GM23338 (cell line): Measurements from ENCODE around the gene OLAH. TPM values are rescaled to one million over a fixed set of nuclear protein-coding genes. Genes with fewer than 3 reads are reported as not detected.

Experiments
- ATAC-seq: fragments of 200-7000 bp; cut with Tn5 transposase; 3 replicates; pipeline ENCODE4 v1.9.1; 2020
- DNase-seq: peaks from one replicate; pipeline ENCODE4 v3.0.0-alpha.2; 2015; ENCODE audit warnings: low spot score
- H2AFZ ChIP-seq: fragments of 200-600 bp; sonication (generic); 2 replicates; pipeline ENCODE4 v1.8.0; 2016; ENCODE audit warnings: antibody characterized with exemption, mild to moderate bottlenecking, moderate library complexity
- H3F3A ChIP-seq: fragments of 200-600 bp; sonication (generic); replicated peaks from 2 replicates; pipeline ENCODE4 v1.8.0; 2017; ENCODE audit warnings: antibody characterized with exemption, mixed run types, low read depth
- H3K27ac ChIP-seq: fragments of 200-600 bp; sonication (generic); 2 replicates; pipeline ENCODE4 v1.6.1; 2016; ENCODE audit warnings: low read depth
- H3K27me3 ChIP-seq: fragments of 200-600 bp; sonication (generic); 2 replicates; pipeline ENCODE4 v1.8.0; 2016; ENCODE audit warnings: mild to moderate bottlenecking, mixed run types, moderate library complexity; ENCODE audit not compliant: insufficient read depth
- H3K36me3 ChIP-seq: fragments of 200-600 bp; sonication (generic); 2 replicates; pipeline ENCODE4 v1.8.0; 2016; ENCODE audit warnings: mild to moderate bottlenecking; ENCODE audit not compliant: insufficient read depth
- H3K4me1 ChIP-seq: fragments of 200-600 bp; sonication (generic); 2 replicates; pipeline ENCODE4 v1.8.0; 2016; ENCODE audit warnings: mild to moderate bottlenecking, moderate library complexity; ENCODE audit not compliant: insufficient read depth
- H3K4me2 ChIP-seq: fragments of 200-600 bp; sonication (generic); 2 replicates; pipeline ENCODE4 v1.7.1; 2017; ENCODE audit warnings: mixed run types
- H3K4me3 ChIP-seq: fragments of 200-600 bp; sonication (generic); 2 replicates; pipeline ENCODE4 v1.6.1; 2016; ENCODE audit warnings: mixed run types
- H3K79me2 ChIP-seq: fragments of 200-600 bp; sonication (generic); replicated peaks from 2 replicates; pipeline ENCODE4 v1.8.0; 2017; ENCODE audit warnings: mild to moderate bottlenecking; ENCODE audit not compliant: insufficient read depth
- H3K9me2 ChIP-seq: fragments of 200-600 bp; sonication (generic); 2 replicates; pipeline ENCODE4 v1.8.0; 2017; ENCODE audit not compliant: insufficient read depth
- H4K20me1 ChIP-seq: fragments of 200-600 bp; sonication (generic); replicated peaks from 2 replicates; pipeline ENCODE4 v1.8.0; 2017; ENCODE audit warnings: mild to moderate bottlenecking; ENCODE audit not compliant: insufficient read depth
- H3K27ac Mint-ChIP-seq: 2 replicates; pipeline ENCODE4 v1.8.0; 2020; ENCODE audit warnings: inconsistent platforms, mild to moderate bottlenecking, moderate library complexity, mixed read lengths
- H3K27me3 Mint-ChIP-seq: 3 replicates; pipeline ENCODE4 v1.8.0; 2022; ENCODE audit warnings: low read depth, mild to moderate bottlenecking, moderate library complexity, mixed read lengths, inconsistent platforms; ENCODE audit not compliant: insufficient read depth, poor library complexity
- H3K36me3 Mint-ChIP-seq: 3 replicates; pipeline ENCODE4 v1.8.0; 2021; ENCODE audit warnings: low read depth, mild to moderate bottlenecking, inconsistent platforms, moderate library complexity, mixed read lengths
- H3K4me1 Mint-ChIP-seq: 3 replicates; pipeline ENCODE4 v1.8.0; 2020; ENCODE audit warnings: mild to moderate bottlenecking, inconsistent platforms, mixed read lengths
- H3K4me3 Mint-ChIP-seq: 3 replicates; pipeline ENCODE4 v1.8.0; 2021; ENCODE audit warnings: moderate library complexity, mild to moderate bottlenecking, inconsistent platforms, mixed read lengths
- H3K9me3 Mint-ChIP-seq: 3 replicates; pipeline ENCODE4 v1.8.0; 2020; ENCODE audit warnings: moderate library complexity, mild to moderate bottlenecking, inconsistent platforms, mixed read lengths
- CREB1 ChIP-seq: fragments of 250-450 bp; sonication (Bioruptor Pico); IDR thresholded peaks from 2 replicates; pipeline ENCODE4 v1.5.0; 2020; ENCODE audit warnings: low read depth, mild to moderate bottlenecking, moderate library complexity
- EZH2 ChIP-seq: fragments of 200-600 bp; sonication (generic); IDR thresholded peaks from one replicate; pipeline ENCODE4 v1.8.0; 2017; ENCODE audit warnings: antibody characterized with exemption, mild to moderate bottlenecking, low read depth; ENCODE audit not compliant: unreplicated experiment
- EZH2phosphoT487 ChIP-seq: fragments of 200-600 bp; sonication (generic); IDR thresholded peaks from one replicate; pipeline ENCODE4 v1.8.1; 2018; ENCODE audit warnings: antibody characterized with exemption; ENCODE audit not compliant: unreplicated experiment
- JUNB ChIP-seq: IDR thresholded peaks from one replicate; pipeline ENCODE4 v1.6.1; 2016; ENCODE audit warnings: antibody characterized with exemption; ENCODE audit not compliant: unreplicated experiment
- NANOG ChIP-seq: IDR thresholded peaks from 2 replicates; pipeline ENCODE4 v1.6.1; 2016; ENCODE audit warnings: antibody characterized with exemption, borderline replicate concordance
- POLR2AphosphoS5 ChIP-seq: IDR thresholded peaks from 2 replicates; pipeline ENCODE4 v1.6.1; 2016; ENCODE audit warnings: antibody characterized with exemption, low read depth
- STAT1 ChIP-seq: IDR thresholded peaks from one replicate; pipeline ENCODE4 v1.6.1; 2016; ENCODE audit warnings: antibody characterized with exemption; ENCODE audit not compliant: unreplicated experiment
- ZNF114 ChIP-seq: fragments of 250-450 bp; sonication (Bioruptor Pico); IDR thresholded peaks from 2 replicates; pipeline ENCODE4 v1.5.0; 2020; ENCODE audit warnings: mild to moderate bottlenecking, moderate library complexity
- ZNF331 ChIP-seq: fragments of 250-450 bp; sonication (Bioruptor Pico); IDR thresholded peaks from 2 replicates; pipeline ENCODE4 v1.5.0; 2020; ENCODE audit warnings: low read depth, mild to moderate bottlenecking, moderate library complexity
- polyA plus RNA-seq: library from polyadenylated mRNA; unstranded; fragments of >200 nt; fragmentation: Nextera tagmentation; extraction: Ambion mirVana; gene quantifications from 2 replicates; pipeline ENCODE4 v1.2.1, GENCODE V29; 2016
- total RNA-seq: library from RNA; depleted of rRNA; stranded (reverse); fragments of >200 nt; shearing (Covaris generic); gene quantifications from 2 replicates; pipeline ENCODE4 v1.2.3, GENCODE V29; 2014
- TF ChIP-seq, protein P1 (sequence below), 2 experiments: fragments of 200-600 bp in 1 of 2; sonication (generic) in 1 of 2; conservative IDR thresholded peaks; 2 replicates each; pipeline versions ENCODE4 v1.5.1 to v1.6.1; 2016 to 2017; ENCODE audit warnings: antibody characterized with exemption in 2 of 2, low read depth in 2 of 2, mild to moderate bottlenecking in 2 of 2, moderate library complexity in 1 of 2
- TF ChIP-seq, protein P2 (sequence below): fragments of 250-450 bp; sonication (Bioruptor Pico); IDR thresholded peaks from 2 replicates; pipeline ENCODE4 v1.5.0; 2020; ENCODE audit warnings: mild to moderate bottlenecking, moderate library complexity
- TF ChIP-seq, protein P3 (sequence below): IDR thresholded peaks from 2 replicates; pipeline ENCODE4 v1.6.1; 2016; ENCODE audit warnings: antibody characterized with exemption
- TF ChIP-seq, protein P4 (sequence below): IDR thresholded peaks from one replicate; pipeline ENCODE4 v1.6.1; 2018; ENCODE audit warnings: antibody characterized with exemption; ENCODE audit not compliant: unreplicated experiment

OLAH gene
- total and polyA plus RNA-seq, 2 experiments from 2014 or later = not detected

DNA sequence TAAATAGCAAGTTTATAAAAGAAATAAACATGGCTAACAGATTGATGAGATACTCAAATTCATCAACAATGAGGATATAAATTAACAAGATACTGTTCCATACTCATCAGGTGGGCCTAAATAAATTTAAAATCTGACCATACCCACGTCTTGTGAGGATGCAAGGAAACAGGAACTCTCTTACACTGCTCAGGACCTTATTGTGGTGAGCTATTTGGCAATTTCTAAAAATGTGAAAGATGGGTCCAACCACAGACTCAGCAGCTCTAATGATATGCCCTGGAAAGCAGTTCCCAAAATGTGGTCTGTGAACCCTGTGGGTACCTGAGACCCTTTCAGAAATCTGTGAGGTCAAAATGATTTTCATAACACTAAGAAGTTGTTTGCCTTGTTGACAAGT lies 74.9 kb downstream of the OLAH start:
- H3K79me2 ChIP-seq = no peaks in the 10 kb centered on the region
- peaks cover 19% of the 10 kb centered on the region for H3K36me3 Mint-ChIP-seq
- no peaks in the 10 kb centered on the region for H3K9me2 ChIP-seq
- H3K4me1 Mint-ChIP-seq = no peaks in the 10 kb centered on the region
- H3K4me1 ChIP-seq = no peaks in the 10 kb centered on the region
- H3F3A ChIP-seq = no peaks in the 10 kb centered on the region
- H3K27me3 ChIP-seq = no peaks in the 10 kb centered on the region
- TF ChIP-seq CREB1 (CRISPR knock-in tag) (no peak), POLR2AphosphoS5 (no peak), JUNB (no peak), ZNF331 (CRISPR knock-in tag) (no peak), ZNF114 (CRISPR knock-in tag) (no peak), EZH2 (no peak), NANOG (no peak), EZH2phosphoT487 (no peak), STAT1 (no peak)
- TF ChIP-seq, protein P1, sequence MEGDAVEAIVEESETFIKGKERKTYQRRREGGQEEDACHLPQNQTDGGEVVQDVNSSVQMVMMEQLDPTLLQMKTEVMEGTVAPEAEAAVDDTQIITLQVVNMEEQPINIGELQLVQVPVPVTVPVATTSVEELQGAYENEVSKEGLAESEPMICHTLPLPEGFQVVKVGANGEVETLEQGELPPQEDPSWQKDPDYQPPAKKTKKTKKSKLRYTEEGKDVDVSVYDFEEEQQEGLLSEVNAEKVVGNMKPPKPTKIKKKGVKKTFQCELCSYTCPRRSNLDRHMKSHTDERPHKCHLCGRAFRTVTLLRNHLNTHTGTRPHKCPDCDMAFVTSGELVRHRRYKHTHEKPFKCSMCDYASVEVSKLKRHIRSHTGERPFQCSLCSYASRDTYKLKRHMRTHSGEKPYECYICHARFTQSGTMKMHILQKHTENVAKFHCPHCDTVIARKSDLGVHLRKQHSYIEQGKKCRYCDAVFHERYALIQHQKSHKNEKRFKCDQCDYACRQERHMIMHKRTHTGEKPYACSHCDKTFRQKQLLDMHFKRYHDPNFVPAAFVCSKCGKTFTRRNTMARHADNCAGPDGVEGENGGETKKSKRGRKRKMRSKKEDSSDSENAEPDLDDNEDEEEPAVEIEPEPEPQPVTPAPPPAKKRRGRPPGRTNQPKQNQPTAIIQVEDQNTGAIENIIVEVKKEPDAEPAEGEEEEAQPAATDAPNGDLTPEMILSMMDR (conservative IDR thresholded peaks at IDR 0.05; ENCODE audit: low read depth in 2 of 2) = no peak
- TF ChIP-seq, protein P2, sequence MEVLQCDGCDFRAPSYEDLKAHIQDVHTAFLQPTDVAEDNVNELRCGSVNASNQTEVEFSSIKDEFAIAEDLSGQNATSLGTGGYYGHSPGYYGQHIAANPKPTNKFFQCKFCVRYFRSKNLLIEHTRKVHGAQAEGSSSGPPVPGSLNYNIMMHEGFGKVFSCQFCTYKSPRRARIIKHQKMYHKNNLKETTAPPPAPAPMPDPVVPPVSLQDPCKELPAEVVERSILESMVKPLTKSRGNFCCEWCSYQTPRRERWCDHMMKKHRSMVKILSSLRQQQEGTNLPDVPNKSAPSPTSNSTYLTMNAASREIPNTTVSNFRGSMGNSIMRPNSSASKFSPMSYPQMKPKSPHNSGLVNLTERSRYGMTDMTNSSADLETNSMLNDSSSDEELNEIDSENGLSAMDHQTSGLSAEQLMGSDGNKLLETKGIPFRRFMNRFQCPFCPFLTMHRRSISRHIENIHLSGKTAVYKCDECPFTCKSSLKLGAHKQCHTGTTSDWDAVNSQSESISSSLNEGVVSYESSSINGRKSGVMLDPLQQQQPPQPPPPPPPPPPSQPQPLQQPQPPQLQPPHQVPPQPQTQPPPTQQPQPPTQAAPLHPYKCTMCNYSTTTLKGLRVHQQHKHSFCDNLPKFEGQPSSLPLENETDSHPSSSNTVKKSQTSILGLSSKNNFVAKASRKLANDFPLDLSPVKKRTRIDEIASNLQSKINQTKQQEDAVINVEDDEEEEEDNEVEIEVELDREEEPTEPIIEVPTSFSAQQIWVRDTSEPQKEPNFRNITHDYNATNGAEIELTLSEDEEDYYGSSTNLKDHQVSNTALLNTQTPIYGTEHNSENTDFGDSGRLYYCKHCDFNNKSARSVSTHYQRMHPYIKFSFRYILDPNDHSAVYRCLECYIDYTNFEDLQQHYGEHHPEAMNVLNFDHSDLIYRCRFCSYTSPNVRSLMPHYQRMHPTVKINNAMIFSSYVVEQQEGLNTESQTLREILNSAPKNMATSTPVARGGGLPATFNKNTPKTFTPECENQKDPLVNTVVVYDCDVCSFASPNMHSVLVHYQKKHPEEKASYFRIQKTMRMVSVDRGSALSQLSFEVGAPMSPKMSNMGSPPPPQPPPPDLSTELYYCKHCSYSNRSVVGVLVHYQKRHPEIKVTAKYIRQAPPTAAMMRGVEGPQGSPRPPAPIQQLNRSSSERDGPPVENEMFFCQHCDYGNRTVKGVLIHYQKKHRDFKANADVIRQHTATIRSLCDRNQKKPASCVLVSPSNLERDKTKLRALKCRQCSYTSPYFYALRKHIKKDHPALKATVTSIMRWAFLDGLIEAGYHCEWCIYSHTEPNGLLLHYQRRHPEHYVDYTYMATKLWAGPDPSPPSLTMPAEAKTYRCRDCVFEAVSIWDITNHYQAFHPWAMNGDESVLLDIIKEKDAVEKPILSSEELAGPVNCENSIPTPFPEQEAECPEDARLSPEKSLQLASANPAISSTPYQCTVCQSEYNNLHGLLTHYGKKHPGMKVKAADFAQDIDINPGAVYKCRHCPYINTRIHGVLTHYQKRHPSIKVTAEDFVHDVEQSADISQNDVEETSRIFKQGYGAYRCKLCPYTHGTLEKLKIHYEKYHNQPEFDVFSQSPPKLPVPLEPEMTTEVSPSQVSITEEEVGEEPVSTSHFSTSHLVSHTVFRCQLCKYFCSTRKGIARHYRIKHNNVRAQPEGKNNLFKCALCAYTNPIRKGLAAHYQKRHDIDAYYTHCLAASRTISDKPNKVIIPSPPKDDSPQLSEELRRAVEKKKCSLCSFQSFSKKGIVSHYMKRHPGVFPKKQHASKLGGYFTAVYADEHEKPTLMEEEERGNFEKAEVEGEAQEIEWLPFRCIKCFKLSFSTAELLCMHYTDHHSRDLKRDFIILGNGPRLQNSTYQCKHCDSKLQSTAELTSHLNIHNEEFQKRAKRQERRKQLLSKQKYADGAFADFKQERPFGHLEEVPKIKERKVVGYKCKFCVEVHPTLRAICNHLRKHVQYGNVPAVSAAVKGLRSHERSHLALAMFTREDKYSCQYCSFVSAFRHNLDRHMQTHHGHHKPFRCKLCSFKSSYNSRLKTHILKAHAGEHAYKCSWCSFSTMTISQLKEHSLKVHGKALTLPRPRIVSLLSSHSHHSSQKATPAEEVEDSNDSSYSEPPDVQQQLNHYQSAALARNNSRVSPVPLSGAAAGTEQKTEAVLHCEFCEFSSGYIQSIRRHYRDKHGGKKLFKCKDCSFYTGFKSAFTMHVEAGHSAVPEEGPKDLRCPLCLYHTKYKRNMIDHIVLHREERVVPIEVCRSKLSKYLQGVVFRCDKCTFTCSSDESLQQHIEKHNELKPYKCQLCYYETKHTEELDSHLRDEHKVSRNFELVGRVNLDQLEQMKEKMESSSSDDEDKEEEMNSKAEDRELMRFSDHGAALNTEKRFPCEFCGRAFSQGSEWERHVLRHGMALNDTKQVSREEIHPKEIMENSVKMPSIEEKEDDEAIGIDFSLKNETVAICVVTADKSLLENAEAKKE (CRISPR knock-in tag) = no peak
- TF ChIP-seq, protein P3, sequence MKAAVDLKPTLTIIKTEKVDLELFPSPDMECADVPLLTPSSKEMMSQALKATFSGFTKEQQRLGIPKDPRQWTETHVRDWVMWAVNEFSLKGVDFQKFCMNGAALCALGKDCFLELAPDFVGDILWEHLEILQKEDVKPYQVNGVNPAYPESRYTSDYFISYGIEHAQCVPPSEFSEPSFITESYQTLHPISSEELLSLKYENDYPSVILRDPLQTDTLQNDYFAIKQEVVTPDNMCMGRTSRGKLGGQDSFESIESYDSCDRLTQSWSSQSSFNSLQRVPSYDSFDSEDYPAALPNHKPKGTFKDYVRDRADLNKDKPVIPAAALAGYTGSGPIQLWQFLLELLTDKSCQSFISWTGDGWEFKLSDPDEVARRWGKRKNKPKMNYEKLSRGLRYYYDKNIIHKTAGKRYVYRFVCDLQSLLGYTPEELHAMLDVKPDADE = no peak
- TF ChIP-seq, protein P4, sequence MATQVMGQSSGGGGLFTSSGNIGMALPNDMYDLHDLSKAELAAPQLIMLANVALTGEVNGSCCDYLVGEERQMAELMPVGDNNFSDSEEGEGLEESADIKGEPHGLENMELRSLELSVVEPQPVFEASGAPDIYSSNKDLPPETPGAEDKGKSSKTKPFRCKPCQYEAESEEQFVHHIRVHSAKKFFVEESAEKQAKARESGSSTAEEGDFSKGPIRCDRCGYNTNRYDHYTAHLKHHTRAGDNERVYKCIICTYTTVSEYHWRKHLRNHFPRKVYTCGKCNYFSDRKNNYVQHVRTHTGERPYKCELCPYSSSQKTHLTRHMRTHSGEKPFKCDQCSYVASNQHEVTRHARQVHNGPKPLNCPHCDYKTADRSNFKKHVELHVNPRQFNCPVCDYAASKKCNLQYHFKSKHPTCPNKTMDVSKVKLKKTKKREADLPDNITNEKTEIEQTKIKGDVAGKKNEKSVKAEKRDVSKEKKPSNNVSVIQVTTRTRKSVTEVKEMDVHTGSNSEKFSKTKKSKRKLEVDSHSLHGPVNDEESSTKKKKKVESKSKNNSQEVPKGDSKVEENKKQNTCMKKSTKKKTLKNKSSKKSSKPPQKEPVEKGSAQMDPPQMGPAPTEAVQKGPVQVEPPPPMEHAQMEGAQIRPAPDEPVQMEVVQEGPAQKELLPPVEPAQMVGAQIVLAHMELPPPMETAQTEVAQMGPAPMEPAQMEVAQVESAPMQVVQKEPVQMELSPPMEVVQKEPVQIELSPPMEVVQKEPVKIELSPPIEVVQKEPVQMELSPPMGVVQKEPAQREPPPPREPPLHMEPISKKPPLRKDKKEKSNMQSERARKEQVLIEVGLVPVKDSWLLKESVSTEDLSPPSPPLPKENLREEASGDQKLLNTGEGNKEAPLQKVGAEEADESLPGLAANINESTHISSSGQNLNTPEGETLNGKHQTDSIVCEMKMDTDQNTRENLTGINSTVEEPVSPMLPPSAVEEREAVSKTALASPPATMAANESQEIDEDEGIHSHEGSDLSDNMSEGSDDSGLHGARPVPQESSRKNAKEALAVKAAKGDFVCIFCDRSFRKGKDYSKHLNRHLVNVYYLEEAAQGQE = no peak
- no peak overlapping the region for H3K27ac ChIP-seq
- H3K36me3 ChIP-seq = peaks cover 10% of the 10 kb centered on the region; the same call in 1 of the 2 replicates
- H3K27ac Mint-ChIP-seq = no peak overlapping the region
- H4K20me1 ChIP-seq = no peaks in the 10 kb centered on the region; the same call in 1 of the 2 replicates
- no peak for ATAC-seq
- H3K4me3 Mint-ChIP-seq = no peak overlapping the region
- no peaks in the 10 kb centered on the region for H3K27me3 Mint-ChIP-seq
- H3K4me3 ChIP-seq = no peak overlapping the region
- H3K4me2 ChIP-seq = no peak overlapping the region
- DNase-seq = no peak
- H2AFZ ChIP-seq = no peak overlapping the region
- no peaks in the 10 kb centered on the region for H3K9me3 Mint-ChIP-seq
